HepG2 (cell line): Measurements from ENCODE around the gene METTL22. TPM values are rescaled to one million over a fixed set of nuclear protein-coding genes. Genes with fewer than 3 reads are reported as not detected.
A peak's percentile ranks its signal among the peaks of the same experiment; 100 is the strongest.

Experiments used
- GABPA ChIP-seq, 2 experiments: IDR thresholded peaks; 2 replicates each; pipeline ENCODE4 v1.6.1; 2011 to 2016; ENCODE audit warnings: low read depth in 2 of 2, low read length in 1 of 2, missing biosample characterization in 1 of 2, missing genetic modification characterization in 1 of 2
- NFRKB ChIP-seq: fragments of 450-650 bp; IDR thresholded peaks from 2 replicates; pipeline ENCODE4 v1.6.1; 2017
- PITX1 ChIP-seq: sonication (generic); formaldehyde crosslinking; IDR thresholded peaks from 2 replicates; pipeline ENCODE4 v1.5.1; 2020; ENCODE audit warnings: mild to moderate bottlenecking, missing genetic modification reagents
- SPEN ChIP-seq: sonication (generic); formaldehyde crosslinking; IDR thresholded peaks from 2 replicates; pipeline ENCODE4 v1.5.1; 2020; ENCODE audit warnings: low read depth, mild to moderate bottlenecking, missing genetic modification reagents
- YEATS2 ChIP-seq: sonication (generic); formaldehyde crosslinking; IDR thresholded peaks from 2 replicates; pipeline ENCODE4 v1.4.0; 2020; ENCODE audit warnings: missing genetic modification reagents, borderline replicate concordance
- YY1 ChIP-seq: IDR thresholded peaks from 2 replicates; pipeline ENCODE4 v1.6.1; 2011; ENCODE audit warnings: low read length, low read depth, moderate library complexity, mild to moderate bottlenecking; ENCODE audit not compliant: insufficient read depth, insufficient replicate concordance
- ZFP36 ChIP-seq: fragments of 150-350 bp; IDR thresholded peaks from 2 replicates; pipeline ENCODE4 v1.6.1; 2018; ENCODE audit warnings: borderline replicate concordance, low read length, low read depth; ENCODE audit not compliant: partially characterized antibody
- polyA plus RNA-seq, 8 experiments: library from polyadenylated mRNA; depleted of rRNA in 3 of 8; stranded (reverse) in 7 of 8; unstranded in 1 of 8; fragments of >200 nt; fragmentation: Illumina TruSeq in 4 of 8; extraction: Trizol in 4 of 8; gene quantifications; 2 replicates each; pipeline versions ENCODE4 v1.2.1 to v1.2.3, GENCODE V29; 2011 to 2016; ENCODE audit warnings: low read depth in 4 of 8, missing spikeins in 1 of 8, mixed read lengths in 1 of 8; ENCODE audit not compliant: insufficient read depth in 1 of 8
- total RNA-seq, 5 experiments: library from RNA; depleted of rRNA; stranded (reverse); fragments of >200 nt; fragmentation: Illumina TruSeq; extraction: Trizol; gene quantifications; 2 replicates each; pipeline ENCODE4 v1.2.3, GENCODE V29; 2016; ENCODE audit warnings: low read depth in 1 of 5
- TF ChIP-seq, protein P1 (sequence below): sonication (generic); formaldehyde crosslinking; IDR thresholded peaks from 2 replicates; pipeline ENCODE4 v1.5.1; 2020; ENCODE audit warnings: missing genetic modification reagents, mild to moderate bottlenecking, borderline replicate concordance
- TF ChIP-seq, protein P2 (sequence below): sonication (generic); formaldehyde crosslinking; IDR thresholded peaks from 2 replicates; pipeline ENCODE4 v1.5.1; 2020; ENCODE audit warnings: missing genetic modification reagents, mild to moderate bottlenecking, borderline replicate concordance
- TF ChIP-seq, protein P3 (sequence below): sonication (generic); formaldehyde crosslinking; IDR thresholded peaks from 2 replicates; pipeline ENCODE4 v1.8.0; 2022; ENCODE audit warnings: mild to moderate bottlenecking, missing genetic modification reagents
- TF ChIP-seq, protein P4 (sequence below): sonication (generic); formaldehyde crosslinking; IDR thresholded peaks from 2 replicates; pipeline ENCODE4 v1.5.0; 2020; ENCODE audit warnings: mild to moderate bottlenecking, missing genetic modification reagents, moderate library complexity
- TF ChIP-seq, protein P5 (sequence below): IDR thresholded peaks from 2 replicates; pipeline ENCODE4 v1.6.1; 2016; ENCODE audit warnings: missing biosample characterization, missing genetic modification reagents, low read depth
- TF ChIP-seq, protein P6 (sequence below): sonication (generic); formaldehyde crosslinking; IDR thresholded peaks from 2 replicates; pipeline ENCODE4 v1.5.0; 2020; ENCODE audit warnings: mild to moderate bottlenecking, missing genetic modification reagents

METTL22 gene
- total and polyA plus RNA-seq, 2 of the 13 experiments (the other 11 are each of a cell fraction or from before 2014, with no cell fraction given) = 36.2 to 94.8 TPM

DNA sequence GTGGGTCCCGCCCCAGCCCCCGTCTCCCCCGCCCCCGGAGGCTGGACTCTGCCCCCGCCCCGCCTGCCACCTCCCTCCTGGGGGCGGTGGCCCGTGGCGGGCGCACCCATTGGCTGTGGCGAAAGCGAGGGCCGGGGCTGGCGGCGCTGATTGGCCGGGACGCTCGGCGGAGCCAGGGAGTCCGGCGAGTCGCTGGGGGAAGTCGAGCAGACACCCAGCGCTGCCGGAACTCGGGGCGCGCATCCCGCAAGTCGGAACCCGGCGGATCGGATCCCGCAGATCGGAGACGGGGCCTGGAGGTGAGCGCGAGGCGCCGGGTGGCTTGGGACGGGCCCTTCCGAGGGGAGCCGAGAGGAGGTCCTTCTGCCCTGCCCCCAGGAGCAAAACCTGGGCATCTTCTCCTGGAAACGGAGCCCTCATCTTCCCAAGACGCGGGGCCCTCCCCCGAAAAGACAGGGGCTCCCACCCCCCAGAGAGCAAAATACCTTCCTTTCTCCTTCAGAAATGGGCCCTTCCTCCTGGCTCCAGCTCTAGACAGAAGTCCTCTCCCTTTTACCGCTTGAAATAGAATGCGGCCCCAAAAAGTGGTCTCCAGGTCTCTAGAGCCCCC, 53.0 kb downstream of the METTL22 start, which contains the start of gene ABAT (continued):
- TF ChIP-seq, protein P1, sequence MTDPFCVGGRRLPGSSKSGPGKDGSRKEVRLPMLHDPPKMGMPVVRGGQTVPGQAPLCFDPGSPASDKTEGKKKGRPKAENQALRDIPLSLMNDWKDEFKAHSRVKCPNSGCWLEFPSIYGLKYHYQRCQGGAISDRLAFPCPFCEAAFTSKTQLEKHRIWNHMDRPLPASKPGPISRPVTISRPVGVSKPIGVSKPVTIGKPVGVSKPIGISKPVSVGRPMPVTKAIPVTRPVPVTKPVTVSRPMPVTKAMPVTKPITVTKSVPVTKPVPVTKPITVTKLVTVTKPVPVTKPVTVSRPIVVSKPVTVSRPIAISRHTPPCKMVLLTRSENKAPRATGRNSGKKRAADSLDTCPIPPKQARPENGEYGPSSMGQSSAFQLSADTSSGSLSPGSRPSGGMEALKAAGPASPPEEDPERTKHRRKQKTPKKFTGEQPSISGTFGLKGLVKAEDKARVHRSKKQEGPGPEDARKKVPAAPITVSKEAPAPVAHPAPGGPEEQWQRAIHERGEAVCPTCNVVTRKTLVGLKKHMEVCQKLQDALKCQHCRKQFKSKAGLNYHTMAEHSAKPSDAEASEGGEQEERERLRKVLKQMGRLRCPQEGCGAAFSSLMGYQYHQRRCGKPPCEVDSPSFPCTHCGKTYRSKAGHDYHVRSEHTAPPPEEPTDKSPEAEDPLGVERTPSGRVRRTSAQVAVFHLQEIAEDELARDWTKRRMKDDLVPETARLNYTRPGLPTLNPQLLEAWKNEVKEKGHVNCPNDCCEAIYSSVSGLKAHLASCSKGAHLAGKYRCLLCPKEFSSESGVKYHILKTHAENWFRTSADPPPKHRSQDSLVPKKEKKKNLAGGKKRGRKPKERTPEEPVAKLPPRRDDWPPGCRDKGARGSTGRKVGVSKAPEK (CRISPR knock-in tag) = 0 out of 2 replicates have a peak, but pooled peaks have one; percentile 11
- TF ChIP-seq, protein P2, sequence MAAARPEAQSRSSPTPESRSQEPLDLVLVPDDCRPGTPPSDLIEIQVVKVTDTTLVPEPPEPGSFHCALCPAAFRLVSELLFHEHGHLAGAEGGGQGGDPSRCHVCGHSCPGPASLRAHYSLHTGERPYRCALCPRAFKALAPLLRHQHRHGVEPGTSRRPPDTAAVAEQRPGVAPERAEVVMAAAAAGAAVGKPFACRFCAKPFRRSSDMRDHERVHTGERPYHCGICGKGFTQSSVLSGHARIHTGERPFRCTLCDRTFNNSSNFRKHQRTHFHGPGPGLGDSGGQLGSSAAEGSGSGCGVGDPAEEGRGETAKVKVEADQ (CRISPR knock-in tag) = no peak
- TF ChIP-seq, protein P3, sequence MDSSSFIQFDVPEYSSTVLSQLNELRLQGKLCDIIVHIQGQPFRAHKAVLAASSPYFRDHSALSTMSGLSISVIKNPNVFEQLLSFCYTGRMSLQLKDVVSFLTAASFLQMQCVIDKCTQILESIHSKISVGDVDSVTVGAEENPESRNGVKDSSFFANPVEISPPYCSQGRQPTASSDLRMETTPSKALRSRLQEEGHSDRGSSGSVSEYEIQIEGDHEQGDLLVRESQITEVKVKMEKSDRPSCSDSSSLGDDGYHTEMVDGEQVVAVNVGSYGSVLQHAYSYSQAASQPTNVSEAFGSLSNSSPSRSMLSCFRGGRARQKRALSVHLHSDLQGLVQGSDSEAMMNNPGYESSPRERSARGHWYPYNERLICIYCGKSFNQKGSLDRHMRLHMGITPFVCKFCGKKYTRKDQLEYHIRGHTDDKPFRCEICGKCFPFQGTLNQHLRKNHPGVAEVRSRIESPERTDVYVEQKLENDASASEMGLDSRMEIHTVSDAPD (CRISPR knock-in tag) = no peak
- no peak for TF ChIP-seq ZFP36
- TF ChIP-seq, protein P4, sequence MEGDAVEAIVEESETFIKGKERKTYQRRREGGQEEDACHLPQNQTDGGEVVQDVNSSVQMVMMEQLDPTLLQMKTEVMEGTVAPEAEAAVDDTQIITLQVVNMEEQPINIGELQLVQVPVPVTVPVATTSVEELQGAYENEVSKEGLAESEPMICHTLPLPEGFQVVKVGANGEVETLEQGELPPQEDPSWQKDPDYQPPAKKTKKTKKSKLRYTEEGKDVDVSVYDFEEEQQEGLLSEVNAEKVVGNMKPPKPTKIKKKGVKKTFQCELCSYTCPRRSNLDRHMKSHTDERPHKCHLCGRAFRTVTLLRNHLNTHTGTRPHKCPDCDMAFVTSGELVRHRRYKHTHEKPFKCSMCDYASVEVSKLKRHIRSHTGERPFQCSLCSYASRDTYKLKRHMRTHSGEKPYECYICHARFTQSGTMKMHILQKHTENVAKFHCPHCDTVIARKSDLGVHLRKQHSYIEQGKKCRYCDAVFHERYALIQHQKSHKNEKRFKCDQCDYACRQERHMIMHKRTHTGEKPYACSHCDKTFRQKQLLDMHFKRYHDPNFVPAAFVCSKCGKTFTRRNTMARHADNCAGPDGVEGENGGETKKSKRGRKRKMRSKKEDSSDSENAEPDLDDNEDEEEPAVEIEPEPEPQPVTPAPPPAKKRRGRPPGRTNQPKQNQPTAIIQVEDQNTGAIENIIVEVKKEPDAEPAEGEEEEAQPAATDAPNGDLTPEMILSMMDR (CRISPR knock-in tag) = 0 out of 2 replicates have a peak, but pooled peaks have one; percentile 9
- TF ChIP-seq PITX1 (CRISPR knock-in tag) = peak; percentile 25; the same call in 1 of the 2 replicates
- peak; percentile 41 for TF ChIP-seq YY1
- peak; percentile 81 for TF ChIP-seq SPEN
- TF ChIP-seq YEATS2 (CRISPR knock-in tag) = no peak
- TF ChIP-seq, protein P5, sequence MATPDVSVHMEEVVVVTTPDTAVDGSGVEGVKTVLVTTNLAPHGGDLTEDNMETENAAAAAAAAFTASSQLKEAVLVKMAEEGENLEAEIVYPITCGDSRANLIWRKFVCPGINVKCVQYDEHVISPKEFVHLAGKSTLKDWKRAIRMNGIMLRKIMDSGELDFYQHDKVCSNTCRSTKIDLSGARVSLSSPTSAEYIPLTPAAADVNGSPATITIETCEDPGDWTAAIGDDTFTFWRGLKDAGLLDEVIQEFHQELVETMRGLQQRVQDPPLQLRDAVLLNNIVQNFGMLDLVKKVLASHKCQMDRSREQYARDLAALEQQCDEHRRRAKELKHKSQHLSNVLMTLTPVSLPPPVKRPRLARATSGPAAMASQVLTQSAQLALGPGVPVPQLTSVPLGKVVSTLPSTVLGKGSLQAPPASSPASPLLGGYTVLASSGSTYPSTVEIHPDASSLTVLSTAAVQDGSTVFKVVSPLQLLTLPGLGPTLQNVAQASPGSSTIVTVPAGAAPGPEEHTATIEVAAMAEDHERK (CRISPR knock-in tag) = no peak
- no peak for TF ChIP-seq NFRKB
- TF ChIP-seq, protein P6, sequence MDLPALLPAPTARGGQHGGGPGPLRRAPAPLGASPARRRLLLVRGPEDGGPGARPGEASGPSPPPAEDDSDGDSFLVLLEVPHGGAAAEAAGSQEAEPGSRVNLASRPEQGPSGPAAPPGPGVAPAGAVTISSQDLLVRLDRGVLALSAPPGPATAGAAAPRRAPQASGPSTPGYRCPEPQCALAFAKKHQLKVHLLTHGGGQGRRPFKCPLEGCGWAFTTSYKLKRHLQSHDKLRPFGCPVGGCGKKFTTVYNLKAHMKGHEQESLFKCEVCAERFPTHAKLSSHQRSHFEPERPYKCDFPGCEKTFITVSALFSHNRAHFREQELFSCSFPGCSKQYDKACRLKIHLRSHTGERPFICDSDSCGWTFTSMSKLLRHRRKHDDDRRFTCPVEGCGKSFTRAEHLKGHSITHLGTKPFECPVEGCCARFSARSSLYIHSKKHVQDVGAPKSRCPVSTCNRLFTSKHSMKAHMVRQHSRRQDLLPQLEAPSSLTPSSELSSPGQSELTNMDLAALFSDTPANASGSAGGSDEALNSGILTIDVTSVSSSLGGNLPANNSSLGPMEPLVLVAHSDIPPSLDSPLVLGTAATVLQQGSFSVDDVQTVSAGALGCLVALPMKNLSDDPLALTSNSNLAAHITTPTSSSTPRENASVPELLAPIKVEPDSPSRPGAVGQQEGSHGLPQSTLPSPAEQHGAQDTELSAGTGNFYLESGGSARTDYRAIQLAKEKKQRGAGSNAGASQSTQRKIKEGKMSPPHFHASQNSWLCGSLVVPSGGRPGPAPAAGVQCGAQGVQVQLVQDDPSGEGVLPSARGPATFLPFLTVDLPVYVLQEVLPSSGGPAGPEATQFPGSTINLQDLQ (CRISPR knock-in tag) = no peak
- TF ChIP-seq GABPA (IDR thresholded peaks at IDR 0.05; ENCODE audit: low read depth, low read length) = no peak
- TF ChIP-seq GABPA (CRISPR knock-in tag; IDR thresholded peaks at IDR 0.05; ENCODE audit: low read depth) = peak; percentile 33; the same call in 1 of the 2 replicates
